NCI-H1694 (cell line): ENCODE data around the gene CFB.
A peak's percentile ranks its signal among the peaks of the same experiment; 100 is the strongest.
"Not testable (repeated sequence)": the region's sequence is repeated elsewhere in the genome, so short reads cannot be mapped to it uniquely, and the experiment has no call there.

Source experiments
- DNase-seq: peaks from one replicate; lab custom pipeline; 2025; lab: John Stamatoyannopoulos, UW

The CFB gene

DNA sequence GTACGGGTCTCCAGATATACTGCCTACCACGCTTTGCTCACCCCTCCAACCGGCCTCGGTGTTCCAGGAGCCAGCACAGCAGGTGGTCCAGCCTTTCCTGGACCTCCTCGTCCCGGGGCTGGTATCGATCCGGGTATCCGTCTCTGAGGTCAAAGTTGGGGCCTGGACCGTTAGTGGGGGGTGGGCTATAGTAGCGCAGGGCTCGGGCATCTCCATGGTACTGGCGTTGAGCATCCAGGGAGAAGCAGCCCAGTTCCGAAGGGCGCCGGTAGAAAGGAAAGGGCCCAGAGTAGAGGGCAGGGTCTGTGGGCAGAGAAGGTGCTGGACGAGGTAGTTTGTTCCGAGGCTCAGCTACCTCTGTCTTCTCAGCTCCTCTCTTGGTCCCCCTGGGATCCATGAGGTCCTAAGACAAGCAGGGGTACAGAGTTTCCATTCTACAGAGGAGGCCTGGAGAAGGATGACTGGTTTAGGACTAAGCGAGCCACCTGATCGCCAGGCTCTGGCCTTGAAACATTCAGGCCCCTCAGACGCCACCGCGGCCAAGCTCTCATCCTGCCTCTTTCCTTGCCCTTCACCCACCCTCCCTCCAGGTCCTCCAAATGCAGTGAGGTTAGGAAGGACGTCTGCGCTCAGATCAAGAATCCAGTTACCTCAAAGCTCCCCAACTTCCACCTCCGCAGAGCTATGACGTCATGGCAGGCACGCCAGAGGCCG lies 25.5 kb downstream of the CFB start:
- DNase-seq: no peak

DNA sequence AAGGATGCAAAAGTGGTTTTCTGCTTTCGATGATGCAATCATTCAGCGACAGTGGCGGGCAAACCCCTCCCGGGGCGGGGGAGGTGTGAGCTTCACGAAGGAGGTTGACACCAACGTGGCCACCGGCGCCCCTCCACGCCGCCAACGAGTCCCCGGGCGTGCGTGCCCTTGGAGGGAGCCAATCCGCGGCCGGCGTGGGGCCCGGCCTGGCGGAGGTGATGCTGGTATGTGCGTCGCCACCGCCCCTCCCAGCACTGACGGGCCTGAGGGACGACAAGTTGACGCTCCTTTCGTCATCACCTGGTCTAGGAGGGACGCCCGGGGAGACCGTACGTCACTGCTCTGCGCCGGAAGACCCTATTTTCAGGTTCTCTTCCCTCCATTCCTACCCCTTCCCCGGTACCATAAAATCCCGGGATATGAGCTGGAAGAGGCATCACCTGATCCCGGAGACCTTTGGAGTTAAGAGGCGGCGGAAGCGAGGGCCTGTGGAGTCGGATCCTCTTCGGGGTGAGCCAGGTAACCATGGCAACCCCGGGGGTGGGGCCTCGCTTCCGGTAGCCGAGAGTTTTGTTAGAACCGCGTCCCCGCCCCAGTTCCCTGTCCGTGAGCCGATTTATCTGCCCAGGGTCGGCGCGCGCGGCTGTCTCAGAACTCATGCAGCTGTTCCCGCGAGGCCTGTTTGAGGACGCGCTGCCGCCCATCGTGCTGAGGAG lies 26.3 kb downstream of the CFB start, which contains the start of gene DXO:
Gene DXO, minus strand, starts transcription at position 146 of the 716 bp plus-strand sequence. CDS start 463 bp downstream, outside the sequence.
- DNase-seq: peak; percentile 93

DNA sequence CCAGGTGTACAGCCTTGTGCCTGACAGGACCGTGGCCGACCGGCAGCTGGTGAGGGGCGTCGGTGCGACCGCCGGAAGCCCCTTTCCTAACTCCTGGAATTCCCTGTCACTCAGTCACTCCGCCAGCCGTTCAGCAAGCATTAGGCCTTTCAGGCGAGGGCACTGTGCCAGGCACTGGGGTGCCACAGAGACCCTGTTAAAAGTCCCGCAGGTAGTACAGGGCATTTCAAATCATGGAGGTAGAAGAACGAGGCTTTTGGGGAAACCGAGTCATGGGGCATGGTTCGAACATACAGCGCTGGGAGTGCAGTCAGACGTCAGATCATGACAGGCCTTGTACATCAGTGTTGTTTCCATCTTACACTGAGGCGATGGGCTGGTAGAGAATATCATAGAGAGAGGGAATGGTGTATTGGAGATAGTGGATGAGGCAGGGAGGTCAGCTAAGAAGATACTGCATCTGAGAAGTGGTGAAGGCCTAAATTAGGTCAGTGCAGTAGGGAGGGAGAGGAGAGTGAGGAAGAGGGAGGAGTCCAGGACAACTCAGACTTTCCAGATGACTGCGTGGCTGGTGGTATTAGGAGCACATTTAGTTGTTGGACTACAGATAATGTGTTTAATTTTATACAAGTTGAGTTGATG lies 26.9 kb downstream of the CFB start:
- no peak for DNase-seq

DNA sequence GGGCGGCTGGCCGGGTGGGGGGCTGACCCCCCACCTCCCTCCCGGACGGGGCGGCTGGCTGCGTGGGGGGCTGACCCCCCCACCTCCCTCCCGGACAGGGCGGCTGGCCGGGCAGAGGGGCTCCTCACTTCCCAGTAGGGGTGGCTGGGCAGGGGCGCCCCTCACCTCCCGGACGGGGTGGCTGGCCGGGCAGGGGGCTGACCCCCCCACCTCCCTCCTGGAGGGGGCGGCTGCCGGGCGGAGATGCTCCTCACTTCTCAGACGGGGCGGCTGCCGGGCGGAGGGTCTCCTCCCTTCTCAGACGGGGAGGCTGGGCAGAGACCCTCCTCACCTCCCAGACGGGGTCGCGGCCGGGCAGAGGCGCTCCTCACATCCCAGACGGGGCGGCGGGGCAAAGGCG lies 30.2 kb downstream of the CFB start:
- not testable (repeated sequence) for DNase-seq

DNA sequence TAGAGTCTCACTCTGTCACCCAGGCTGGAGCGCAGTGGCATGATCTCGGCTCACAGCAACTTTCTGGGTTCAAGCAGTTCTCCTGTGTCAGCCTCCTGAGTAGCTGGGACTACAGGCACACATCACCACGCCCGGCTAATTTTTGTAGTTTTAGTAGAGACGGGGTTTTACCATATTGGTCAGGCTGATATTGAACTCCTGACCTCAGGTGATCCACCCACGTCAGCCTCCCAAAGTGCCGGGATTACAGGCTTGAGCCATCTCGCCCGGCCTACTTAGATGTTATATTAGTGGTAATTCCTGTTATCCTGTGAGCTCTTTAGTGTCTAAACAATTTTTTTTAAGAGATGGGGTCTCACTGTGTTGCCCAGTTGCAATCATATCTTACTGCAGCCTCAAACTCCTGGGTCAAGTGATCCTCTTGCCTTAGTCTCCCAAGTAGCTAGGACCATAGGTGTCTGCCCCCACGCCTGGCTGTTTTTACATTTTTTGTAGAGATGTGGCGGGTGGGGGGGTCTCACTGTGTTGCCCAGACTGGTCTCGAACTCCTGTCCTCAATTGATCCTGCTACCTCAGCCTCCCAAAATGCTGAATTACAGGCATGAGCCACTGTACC lies 32.0 kb downstream of the CFB start:
- no peak for DNase-seq

DNA sequence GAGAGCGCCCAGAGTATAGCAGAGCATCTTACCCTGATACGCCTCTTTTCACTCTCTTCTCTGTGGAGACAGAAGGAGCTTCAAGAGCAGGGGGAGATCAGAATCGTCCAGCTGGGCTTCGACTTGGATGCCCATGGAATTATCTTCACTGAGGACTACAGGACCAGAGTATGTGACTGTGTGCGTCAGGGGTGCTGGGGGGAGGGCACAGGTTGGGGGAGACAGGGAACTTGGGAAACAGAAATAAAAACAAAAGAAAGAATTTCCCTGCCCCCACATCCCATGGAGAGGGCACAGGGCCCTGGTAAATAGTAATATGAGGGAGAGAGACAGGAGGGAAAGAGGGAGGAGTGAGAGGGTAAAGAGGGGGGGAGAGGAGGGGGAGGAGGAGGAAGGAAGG lies 32.9 kb downstream of the CFB start:
- no peak for DNase-seq

DNA sequence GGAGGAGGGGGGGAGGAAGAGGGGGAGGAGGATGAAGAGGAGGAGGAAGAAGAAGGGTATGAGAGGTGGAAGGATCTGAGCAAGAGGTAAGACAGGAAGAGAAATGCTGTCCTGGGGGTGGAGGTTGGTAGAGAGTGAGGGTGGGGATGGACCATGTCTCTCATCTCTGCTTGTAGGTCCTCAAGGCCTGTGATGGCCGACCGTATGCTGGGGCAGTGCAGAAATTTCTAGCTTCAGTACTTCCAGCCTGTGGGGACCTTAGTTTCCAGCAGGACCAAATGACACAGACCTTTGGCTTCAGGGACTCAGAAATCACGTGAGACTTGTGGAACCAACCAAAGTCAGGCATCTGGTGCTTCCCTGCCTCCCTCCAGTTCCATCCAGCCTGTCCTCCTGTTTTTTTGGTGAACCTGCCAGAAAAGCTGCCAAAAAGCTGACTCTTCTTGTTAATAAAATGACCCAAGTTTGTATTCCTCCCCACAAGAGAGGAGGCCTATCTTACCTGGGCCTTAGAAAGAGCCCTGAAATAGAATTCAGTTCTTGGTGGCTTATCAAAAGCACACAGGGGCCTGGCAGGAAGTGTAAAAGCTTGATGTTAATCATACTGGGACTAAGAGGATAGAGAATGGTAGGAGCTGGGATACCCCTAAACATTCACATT lies 33.5 kb downstream of the CFB start:
- DNase-seq: no peak

DNA sequence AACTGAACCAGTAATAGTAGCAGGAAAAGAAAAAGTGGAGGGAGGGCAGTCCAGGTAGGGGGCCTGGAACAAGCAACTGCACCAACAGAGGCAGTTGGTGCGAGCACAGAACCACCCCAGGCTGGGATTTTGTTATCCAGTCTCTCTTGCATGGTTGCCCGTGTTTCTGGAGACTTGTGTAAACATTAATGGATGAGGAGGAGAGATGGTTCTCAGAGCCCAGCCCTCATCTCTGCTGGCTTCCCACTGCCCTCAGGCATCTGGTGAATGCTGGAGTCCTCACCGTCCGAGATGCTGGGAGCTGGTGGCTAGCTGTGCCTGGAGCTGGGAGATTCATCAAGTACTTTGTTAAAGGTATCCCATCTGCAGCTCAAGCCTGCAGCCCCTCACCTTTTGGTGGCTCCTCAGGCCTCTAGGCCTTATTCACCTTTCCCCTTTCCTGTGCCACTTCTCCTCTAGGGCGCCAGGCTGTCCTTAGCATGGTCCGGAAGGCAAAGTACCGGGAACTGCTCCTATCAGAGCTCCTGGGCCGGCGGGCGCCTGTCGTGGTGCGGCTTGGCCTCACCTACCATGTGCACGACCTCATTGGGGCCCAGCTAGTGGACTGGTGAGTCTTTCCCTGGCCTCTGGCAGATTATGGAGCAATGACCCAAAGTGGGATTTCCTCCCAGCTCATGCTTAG lies 34.4 kb downstream of the CFB start:
- DNase-seq: not testable (repeated sequence)

DNA sequence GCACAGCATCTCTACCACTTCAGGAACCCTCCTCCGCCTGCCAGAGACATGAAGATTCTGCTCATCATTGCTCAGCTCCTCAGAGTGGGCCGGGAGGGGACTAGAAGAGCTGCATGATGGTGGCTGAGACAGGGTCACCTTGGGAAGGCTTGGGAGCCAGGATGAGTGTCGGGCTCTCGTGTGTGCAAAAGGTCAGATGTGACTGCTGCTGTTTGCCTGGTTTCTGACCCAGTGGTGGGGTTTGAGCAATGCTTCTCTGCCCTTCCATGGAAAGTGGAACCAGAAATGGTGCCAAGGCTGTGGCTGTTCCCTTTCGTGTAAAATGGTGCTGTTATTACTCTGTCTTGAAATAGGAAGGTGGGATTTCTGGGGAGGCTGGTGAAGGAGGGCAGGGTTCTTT lies 35.1 kb downstream of the CFB start:
- DNase-seq: not testable (repeated sequence)

DNA sequence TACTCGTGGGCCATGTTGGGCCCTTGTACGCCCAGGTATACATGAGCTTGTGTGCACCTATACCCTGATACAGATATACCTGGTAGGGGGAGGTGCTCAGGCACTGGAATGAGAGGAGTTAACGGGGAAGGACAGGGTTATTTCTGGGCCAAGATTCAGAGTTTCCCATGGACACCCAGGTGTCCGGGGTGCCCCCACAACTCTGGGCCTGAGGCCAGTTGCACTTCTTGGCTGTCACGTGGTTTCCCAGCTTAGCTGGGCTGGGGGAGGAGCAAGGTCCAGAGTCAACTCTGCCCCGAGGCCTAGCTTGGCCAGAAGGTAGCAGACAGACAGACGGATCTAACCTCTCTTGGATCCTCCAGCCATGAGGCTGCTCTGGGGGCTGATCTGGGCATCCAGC lies 35.8 kb downstream of the CFB start, which contains the start of gene C4A:
Gene C4A, plus strand, starts transcription at position 314 of the 400 bp plus-strand sequence. Its CDS starts 51 bp downstream, at position 365.
- not testable (repeated sequence) for DNase-seq

DNA sequence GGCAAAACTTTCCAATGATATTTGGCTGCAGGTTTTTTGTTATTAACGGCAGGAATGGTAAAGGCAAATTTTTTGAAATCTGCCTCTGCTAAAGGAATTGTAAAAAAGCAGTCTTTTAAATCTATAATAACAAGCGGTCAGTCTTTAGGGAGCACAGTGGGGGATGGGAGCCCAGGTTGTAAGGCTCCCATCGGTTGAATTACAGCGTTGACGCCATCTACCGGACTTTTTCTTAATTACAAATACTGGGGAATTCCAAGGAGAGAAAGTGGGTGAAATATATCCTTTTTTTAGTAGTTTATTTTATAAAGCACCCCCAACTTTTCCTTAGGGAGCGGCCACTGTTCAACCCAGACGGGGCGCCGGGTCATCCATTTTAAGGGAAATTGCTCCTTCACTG lies 43.5 kb downstream of the CFB start:
- not testable (repeated sequence) for DNase-seq

DNA sequence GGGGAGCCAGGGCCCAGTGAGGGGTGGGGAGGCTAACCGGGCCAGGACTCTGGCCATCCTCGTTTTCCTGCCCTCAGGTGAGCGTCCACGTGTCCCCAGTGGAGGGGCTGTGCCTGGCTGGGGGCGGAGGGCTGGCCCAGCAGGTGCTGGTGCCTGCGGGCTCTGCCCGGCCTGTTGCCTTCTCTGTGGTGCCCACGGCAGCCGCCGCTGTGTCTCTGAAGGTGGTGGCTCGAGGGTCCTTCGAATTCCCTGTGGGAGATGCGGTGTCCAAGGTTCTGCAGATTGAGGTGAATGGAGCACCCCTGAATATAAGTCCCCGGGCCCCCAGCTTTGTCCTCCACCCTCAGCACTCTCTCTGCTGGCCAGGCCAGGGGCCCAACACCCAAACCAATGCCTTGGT lies 48.5 kb downstream of the CFB start:
- DNase-seq: not testable (repeated sequence)

DNA sequence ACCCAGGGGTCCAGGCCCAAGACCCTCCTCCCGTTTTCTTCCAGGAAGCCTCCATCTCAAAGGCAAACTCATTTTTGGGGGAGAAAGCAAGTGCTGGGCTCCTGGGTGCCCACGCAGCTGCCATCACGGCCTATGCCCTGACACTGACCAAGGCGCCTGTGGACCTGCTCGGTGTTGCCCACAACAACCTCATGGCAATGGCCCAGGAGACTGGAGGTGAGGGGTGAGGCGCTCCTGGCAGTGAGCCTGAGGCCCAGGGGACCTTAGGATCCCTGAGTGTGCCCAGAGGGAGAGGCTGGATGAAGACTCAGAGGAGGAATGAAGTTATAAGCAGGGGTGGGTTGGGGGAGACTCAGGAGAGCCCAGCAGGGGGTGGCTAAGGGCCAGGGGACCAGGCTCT lies 50.5 kb downstream of the CFB start:
- DNase-seq: not testable (repeated sequence)
